ENCODE measurements around the gene NTNG2.

DNA sequence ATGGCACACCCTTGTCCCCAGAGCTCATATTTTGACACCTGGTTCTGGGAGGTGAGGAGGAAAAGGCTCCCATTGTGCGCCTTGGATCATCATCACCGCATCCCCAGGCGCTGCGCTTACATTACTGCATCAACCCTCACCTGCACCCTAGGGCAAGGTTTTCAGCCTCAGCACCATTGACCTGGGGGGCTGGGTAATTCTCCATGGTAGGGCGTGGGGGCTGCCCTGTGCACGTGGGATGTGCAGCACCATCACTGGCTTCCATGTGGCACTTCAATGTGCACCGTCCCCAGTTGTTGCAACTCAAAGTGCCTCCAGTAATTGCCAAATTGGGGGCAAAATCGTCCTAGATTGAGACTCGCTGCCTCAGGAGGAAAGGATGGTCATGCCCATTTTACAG, 83.6 kb downstream of the NTNG2 start:
- no peak for TF ChIP-seq EZH2 (optimal IDR thresholded peaks at IDR 0.05; ENCODE audit: low read depth, low read length)
- TF ChIP-seq, protein P1, sequence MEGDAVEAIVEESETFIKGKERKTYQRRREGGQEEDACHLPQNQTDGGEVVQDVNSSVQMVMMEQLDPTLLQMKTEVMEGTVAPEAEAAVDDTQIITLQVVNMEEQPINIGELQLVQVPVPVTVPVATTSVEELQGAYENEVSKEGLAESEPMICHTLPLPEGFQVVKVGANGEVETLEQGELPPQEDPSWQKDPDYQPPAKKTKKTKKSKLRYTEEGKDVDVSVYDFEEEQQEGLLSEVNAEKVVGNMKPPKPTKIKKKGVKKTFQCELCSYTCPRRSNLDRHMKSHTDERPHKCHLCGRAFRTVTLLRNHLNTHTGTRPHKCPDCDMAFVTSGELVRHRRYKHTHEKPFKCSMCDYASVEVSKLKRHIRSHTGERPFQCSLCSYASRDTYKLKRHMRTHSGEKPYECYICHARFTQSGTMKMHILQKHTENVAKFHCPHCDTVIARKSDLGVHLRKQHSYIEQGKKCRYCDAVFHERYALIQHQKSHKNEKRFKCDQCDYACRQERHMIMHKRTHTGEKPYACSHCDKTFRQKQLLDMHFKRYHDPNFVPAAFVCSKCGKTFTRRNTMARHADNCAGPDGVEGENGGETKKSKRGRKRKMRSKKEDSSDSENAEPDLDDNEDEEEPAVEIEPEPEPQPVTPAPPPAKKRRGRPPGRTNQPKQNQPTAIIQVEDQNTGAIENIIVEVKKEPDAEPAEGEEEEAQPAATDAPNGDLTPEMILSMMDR (IDR thresholded peaks at IDR 0.05; ENCODE audit: low read length) = no peak
